ENCODE measurements around the gene GPBAR1.
"Not testable (repeated sequence)": the region's sequence is repeated elsewhere in the genome, so short reads cannot be mapped to it uniquely, and the experiment has no call there.

Gene GPBAR1

GRCh38 chr2:218269900-218270720 is 9.3 kb downstream of the GPBAR1 start, which contains the start of the genes AAMP and PNKD:
TSS of gene AAMP (minus strand) at chr2:218270137. CDS start at chr2:218270086, 51 bp downstream.
TSS of gene PNKD (plus strand) at chr2:218270519. CDS start at chr2:218270536, 17 bp downstream.
- DNase-seq, result peak; percentile 98

- DNase-seq, result peak; percentile 43
Observed at GRCh38 chr2:218270721-218271486, 10.1 kb downstream of the GPBAR1 start.

- DNase-seq, result no peak
Observed at GRCh38 chr2:218271487-218271797, 10.6 kb downstream of the GPBAR1 start.

- DNase-seq, result no peak
Observed at GRCh38 chr2:218271865-218272530, 11.2 kb downstream of the GPBAR1 start.

- peak; percentile 81 for DNase-seq
Observed at GRCh38 chr2:218272531-218273212, 11.9 kb downstream of the GPBAR1 start.

GRCh38 chr2:218273214-218273907 is 12.5 kb downstream of the GPBAR1 start:
- not testable (repeated sequence) for DNase-seq

GRCh38 chr2:218273908-218274249 is 13.1 kb downstream of the GPBAR1 start:
- DNase-seq, result no peak

GRCh38 chr2:218274586-218274985 is 13.8 kb downstream of the GPBAR1 start:
- DNase-seq, result no peak

GRCh38 chr2:218275371-218276072 is 14.7 kb downstream of the GPBAR1 start:
- no peak for DNase-seq

- no peak for DNase-seq
Observed at GRCh38 chr2:218276986-218277755, 16.4 kb downstream of the GPBAR1 start.

GRCh38 chr2:218277921-218278320 is 17.1 kb downstream of the GPBAR1 start:
- no peak for DNase-seq

GRCh38 chr2:218278531-218279360 is 17.9 kb downstream of the GPBAR1 start:
- DNase-seq, result no peak

- no peak for DNase-seq
Observed at GRCh38 chr2:218280260-218280870, 19.6 kb downstream of the GPBAR1 start.

- no peak for DNase-seq
Observed at GRCh38 chr2:218281449-218281848, 20.6 kb downstream of the GPBAR1 start.

GRCh38 chr2:218282173-218282991 is 21.6 kb downstream of the GPBAR1 start:
- no peak for DNase-seq

GRCh38 chr2:218284106-218284811 is 23.4 kb downstream of the GPBAR1 start:
- no peak for DNase-seq

- DNase-seq, result no peak
Observed at GRCh38 chr2:218285604-218286003, 24.8 kb downstream of the GPBAR1 start.
